Retinal pigment epithelial cell (primary cell): ENCODE results near the gene NPAS3.

Source experiments
- DNase-seq: peaks from one replicate; pipeline ENCODE4 v3.0.0-alpha.2; 2010; ENCODE audit warnings: low read depth
- H3K4me3 ChIP-seq: 2 replicates; pipeline ENCODE4 v1.5.1; 2011; ENCODE audit warnings: mild to moderate bottlenecking, low read length, control low read depth, moderate library complexity
- TF ChIP-seq, protein P1 (sequence below): conservative IDR thresholded peaks from 2 replicates; pipeline ENCODE4 v1.5.1; 2011; ENCODE audit warnings: low read depth, low read length, control low read depth, inconsistent platforms

The NPAS3 gene

DNA sequence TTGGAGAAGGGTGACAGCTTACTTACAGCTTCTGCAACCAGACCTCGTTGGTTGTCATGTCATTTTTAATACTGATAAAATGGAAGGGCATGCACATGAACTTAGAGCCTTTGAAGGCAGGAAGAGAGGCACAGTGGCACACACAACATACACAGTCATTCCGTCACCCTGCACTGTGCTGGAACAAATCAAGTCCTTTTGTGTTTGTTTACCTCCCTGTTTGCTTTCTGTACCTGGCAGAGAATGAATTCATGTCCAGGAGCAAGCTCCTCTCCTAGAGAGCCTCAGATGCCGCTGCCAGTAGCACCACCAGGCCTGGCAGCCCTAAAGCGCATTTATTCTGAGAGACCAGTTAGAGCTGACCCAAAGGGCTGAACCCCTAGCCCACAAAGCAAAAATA lies 551.9 kb downstream of the NPAS3 start:
- no peak for DNase-seq
- TF ChIP-seq, protein P1, sequence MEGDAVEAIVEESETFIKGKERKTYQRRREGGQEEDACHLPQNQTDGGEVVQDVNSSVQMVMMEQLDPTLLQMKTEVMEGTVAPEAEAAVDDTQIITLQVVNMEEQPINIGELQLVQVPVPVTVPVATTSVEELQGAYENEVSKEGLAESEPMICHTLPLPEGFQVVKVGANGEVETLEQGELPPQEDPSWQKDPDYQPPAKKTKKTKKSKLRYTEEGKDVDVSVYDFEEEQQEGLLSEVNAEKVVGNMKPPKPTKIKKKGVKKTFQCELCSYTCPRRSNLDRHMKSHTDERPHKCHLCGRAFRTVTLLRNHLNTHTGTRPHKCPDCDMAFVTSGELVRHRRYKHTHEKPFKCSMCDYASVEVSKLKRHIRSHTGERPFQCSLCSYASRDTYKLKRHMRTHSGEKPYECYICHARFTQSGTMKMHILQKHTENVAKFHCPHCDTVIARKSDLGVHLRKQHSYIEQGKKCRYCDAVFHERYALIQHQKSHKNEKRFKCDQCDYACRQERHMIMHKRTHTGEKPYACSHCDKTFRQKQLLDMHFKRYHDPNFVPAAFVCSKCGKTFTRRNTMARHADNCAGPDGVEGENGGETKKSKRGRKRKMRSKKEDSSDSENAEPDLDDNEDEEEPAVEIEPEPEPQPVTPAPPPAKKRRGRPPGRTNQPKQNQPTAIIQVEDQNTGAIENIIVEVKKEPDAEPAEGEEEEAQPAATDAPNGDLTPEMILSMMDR: no peak
- no peak overlapping the region for H3K4me3 ChIP-seq

DNA sequence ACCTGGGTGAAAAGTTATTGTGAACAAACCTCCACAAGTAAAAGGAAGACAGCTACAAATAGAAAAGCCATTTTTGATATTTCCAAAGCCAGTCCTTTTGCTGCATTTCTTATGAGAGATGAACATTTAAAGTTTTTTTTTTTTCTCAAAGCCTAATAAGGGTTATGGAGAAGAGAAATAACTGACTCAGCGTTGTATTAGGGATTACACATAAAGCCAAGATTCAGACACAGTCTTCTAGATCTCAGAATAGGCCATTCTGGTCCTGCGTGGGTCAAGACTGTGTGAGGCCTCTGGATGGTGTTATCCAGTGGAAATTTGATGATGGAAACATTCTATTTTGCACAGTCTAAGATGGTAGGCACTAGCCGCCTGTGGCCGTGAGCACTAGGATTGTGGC lies 552.4 kb downstream of the NPAS3 start:
- DNase-seq: no peak
- TF ChIP-seq, protein P1: no peak
- no peak overlapping the region for H3K4me3 ChIP-seq

DNA sequence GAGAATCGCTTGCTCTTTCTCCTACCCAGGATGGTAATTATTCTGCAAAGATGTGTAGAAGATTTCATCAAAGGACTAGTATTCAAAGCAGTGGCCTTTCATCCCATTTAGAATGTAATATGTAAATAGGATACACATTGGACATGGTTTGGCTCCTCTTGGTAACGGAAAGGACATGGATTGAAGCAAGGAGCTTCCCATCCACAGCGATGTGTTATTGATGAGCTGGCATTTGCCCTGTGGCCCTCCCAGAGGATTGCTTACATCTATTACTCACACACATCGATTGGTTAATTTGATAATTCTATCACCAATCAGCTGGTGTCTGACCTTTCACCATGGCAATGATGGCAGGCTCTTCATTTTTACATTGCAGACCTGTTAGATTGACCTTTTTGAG lies 553.8 kb downstream of the NPAS3 start:
- DNase-seq: no peak
- TF ChIP-seq, protein P1: no peak
- no peak overlapping the region for H3K4me3 ChIP-seq

DNA sequence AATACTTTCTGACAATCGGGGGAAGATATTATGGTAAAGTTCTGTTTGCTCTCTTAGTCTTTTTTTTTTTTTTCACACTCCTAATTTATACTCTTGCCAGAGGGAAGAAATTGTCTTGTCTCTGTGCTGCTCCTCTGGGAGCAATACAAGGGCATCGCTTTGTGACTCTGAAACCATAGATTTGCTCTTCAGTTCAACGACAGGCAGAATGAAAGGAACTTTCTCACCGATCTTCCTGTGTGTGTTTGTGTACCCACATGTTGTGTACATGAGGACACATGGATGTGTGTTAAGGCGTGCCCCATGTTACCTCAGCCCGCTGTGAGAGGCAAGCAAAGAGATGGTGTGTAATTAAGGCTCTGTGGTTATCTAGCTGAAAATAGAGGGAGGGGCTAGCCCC lies 554.6 kb downstream of the NPAS3 start:
- no peak overlapping the region for H3K4me3 ChIP-seq
- no peak for DNase-seq
- TF ChIP-seq, protein P1: no peak

GRCh38 chr14:33493990-33494389 lies 555.3 kb downstream of the NPAS3 start:
- TF ChIP-seq, protein P1: no peak
- DNase-seq: no peak
- no peak overlapping the region for H3K4me3 ChIP-seq

GRCh38 chr14:33499687-33500086 lies 561.0 kb downstream of the NPAS3 start:
- DNase-seq: no peak
- TF ChIP-seq, protein P1: no peak
- no peak overlapping the region for H3K4me3 ChIP-seq

- TF ChIP-seq, protein P1: no peak
- no peak overlapping the region for H3K4me3 ChIP-seq
- DNase-seq: no peak
These were observed 565.8 kb downstream of the NPAS3 start for GRCh38 chr14:33504246-33505099.
